GM04504 (cell line): Measurements from ENCODE around the gene GDF7.

Source experiments
- DNase-seq: peaks from one replicate; pipeline ENCODE4 v3.0.0-alpha.2; 2012; ENCODE audit warnings: low read depth

The GDF7 gene

GRCh38 chr2:20645301-20645701, 21.6 kb upstream of the GDF7 start:
- DNase-seq: no peak

DNA sequence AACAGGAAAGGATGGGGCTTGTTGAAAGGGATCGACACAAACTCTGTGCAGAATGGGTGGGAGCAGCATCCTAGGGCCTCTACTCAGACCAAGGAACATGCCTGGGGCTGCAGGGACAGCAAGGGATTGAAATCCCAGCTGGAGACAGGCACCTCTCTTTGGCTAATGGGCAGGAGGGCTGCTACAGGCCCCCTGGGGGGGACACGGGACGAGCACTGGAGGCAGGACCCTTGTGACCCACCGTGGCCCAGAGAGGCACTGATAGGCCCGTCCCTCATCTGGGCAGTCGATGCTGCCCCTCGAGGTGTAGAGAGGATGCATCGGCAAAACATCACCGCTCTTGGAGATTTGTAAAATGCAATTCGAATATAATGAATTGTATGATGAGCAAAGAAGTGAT, 21.2 kb upstream of the GDF7 start:
- DNase-seq: no peak

- DNase-seq: no peak
Measured at GRCh38 chr2:20646446-20646845, 20.5 kb upstream of the GDF7 start.

DNA sequence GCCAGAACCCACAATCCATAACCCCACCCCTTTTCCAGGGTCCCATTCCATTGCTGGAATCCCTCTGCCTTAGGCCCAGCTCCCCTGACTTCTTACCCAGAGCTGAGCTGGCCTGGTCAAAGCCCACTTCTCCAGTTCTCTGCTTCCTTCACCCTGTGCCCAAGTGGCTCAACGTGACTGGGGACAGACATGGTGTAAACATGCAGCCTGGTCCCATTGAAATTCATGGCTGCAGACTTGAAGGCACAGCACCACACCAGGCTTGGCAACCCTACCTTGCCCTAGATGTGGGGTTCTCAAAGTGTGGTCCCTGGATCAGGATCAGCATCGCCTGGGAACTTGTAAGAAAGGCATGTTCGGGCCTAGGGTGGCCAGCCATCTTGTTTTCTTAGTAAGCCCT, 19.7 kb upstream of the GDF7 start:
- DNase-seq: no peak

DNA sequence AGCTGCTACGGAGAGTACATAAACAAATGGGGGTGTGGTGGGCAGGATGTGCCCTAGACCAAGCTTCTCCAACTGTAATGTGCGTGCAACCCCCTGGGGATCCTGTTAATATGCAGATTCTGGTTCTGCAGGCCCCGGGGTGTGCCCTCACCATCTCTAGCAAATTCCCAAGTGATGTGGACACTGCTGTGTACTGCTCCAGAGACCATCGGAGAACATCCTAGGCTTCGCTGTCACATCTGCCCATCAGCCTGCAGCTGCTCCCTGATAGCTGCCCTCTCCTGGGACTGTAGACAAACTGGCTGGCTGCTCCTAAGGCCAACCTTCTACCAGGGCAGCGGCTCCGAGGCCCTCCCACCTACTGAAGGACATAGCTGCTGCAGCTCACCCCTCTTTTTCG, 19.2 kb upstream of the GDF7 start:
- DNase-seq: no peak

- no peak for DNase-seq
Measured at GRCh38 chr2:20648206-20648605, 18.7 kb upstream of the GDF7 start.

DNA sequence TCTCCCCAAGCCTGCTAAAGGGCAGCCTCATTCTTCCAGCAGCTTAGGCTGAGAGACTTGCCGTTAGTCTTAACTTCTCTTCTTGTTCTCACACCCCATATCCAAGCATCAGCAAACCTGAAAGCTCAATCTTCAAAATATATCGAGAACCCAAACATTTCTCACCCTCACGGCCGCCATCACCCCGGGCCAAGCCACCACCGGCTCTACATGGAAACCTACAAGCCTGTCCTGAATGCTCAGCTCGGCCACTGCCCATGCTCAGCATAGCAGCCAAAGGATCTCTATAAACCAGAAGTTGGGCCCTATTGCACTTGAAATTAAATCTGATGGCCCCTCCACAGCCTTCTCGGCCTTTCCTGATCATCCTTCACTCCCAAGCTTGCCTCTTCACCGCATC, 18.1 kb upstream of the GDF7 start:
- DNase-seq: no peak

GRCh38 chr2:20649576-20649975, 17.4 kb upstream of the GDF7 start:
- no peak for DNase-seq

DNA sequence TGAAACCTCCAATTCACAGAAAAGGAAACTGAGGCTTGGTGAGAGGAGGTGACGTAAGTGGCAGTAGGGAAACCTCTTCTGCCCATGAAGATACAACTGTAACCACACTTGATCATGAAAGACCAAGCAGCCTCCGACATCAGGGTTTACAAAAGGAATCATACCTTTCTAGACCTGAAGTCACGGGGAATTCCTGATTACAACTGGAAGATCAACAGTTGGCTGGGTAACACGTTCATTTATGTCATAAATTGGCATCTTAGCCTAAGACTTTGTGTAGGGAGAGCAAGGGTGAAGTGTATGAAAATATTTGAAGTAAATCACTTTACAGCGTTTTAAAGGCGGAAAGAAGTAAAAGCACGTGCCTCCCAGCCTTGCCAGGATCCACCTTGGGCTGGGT, 17.0 kb upstream of the GDF7 start:
- DNase-seq: no peak

GRCh38 chr2:20650393-20650876, 16.5 kb upstream of the GDF7 start:
- no peak for DNase-seq

DNA sequence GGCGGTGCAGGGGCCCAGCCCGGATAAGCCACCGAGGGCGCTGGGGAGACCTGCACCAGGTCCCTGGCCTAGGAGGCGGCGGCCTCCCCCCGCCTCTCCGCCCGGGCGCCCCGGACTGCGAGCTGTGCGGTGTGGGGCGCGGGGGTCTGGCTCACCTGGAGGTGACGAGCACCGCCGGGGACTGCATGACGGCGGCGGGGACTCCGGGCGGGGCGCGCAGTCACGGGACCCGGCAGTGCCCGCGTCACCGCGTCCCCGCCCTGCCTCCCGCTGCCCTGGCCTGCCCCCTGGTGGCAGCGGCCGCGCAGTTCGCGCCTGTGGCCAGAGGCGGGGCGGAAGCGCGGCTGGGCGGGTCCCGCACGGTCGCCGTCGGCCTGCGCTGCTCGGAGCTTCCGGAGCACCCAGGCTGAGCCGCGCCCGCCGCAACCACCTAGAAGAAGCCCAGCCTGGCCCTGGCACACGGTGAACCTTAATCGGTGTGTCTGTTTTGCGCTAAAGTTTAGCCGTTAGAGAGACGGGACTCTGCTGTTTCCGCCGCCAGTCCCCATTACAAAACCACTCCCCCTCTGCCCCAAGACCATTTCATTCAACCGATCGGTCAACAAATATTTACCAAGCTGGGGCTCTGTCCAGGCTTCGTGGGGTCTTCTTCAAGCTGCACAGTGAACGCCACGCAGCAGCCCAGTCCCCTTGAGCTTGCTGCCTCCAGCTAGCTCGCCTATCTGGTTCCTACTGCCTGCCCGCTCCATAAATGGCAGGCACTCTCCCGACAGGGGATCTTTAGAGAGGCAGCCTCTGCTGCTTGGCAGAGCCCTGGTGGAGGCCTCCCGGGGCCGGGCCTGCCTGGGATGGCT, 15.8 kb upstream of the GDF7 start, which contains the start of gene HS1BP3:
TSS of gene HS1BP3 (minus strand) at position 222 of the 854 bp plus-strand sequence. CDS start at position 187, 35 bp downstream.
- peak; percentile 64 for DNase-seq

GRCh38 chr2:20651731-20652099, 15.2 kb upstream of the GDF7 start:
- no peak for DNase-seq

DNA sequence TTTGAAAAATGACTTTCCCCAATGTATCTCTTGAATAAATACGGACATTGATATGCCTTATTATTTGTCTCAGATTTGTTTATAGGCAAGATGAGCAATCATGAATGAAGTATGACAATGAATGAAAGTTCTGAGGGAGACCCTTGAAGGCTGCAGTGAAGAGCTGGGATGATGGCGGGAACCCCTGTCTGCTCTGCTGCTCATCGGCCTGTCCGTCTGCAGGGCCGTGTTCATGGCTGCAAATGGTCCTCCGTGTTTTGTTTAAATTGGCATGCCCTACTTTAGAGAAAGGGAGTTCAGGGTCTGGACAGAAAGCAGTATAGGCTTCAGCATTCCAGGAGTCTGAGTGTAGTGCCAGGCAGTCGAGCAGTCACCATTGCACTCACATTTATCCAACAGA, 14.8 kb upstream of the GDF7 start:
- no peak for DNase-seq

DNA sequence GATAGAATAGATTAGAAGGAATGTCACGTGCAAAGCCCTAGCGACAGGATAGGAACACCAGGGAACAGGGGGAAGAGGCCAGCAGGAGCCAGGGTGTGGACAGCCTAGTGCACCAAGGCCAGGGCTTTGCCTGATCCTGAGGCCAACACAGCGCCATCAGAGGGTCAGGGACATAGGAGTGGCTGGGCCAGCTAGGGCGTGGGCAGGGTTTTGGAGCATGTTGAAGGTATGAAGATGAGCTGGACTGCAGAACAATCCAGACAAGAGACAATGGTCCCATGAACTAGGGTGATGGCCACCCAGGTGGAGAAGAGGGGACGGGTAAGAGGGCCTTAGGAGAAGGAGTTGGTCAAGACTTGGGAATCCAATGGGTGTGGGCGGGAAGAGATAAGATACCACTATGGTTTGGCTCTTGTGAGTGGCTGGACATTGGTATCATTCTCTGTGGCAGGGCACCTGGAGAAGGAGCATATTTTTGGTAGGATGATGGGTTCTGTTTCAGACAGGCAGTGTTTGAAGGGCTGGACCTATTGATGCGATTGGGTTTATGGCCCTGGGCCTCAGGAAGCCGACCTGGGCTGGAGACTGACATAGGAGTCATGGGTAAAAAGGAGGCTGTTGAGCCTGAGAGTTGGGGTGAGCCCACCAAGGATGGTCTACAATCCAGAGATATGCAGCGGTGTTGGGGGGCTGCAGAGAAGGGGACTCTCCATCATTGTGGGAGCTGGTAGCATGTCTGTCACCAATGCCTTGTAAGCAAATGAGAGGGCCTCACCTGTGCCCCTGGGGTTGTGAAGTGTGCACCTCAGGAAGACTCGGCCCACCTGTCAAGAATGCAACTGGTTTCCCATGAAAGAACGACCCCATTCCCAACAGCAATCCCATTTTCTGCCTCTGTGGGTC, 14.0 kb upstream of the GDF7 start:
- no peak for DNase-seq

DNA sequence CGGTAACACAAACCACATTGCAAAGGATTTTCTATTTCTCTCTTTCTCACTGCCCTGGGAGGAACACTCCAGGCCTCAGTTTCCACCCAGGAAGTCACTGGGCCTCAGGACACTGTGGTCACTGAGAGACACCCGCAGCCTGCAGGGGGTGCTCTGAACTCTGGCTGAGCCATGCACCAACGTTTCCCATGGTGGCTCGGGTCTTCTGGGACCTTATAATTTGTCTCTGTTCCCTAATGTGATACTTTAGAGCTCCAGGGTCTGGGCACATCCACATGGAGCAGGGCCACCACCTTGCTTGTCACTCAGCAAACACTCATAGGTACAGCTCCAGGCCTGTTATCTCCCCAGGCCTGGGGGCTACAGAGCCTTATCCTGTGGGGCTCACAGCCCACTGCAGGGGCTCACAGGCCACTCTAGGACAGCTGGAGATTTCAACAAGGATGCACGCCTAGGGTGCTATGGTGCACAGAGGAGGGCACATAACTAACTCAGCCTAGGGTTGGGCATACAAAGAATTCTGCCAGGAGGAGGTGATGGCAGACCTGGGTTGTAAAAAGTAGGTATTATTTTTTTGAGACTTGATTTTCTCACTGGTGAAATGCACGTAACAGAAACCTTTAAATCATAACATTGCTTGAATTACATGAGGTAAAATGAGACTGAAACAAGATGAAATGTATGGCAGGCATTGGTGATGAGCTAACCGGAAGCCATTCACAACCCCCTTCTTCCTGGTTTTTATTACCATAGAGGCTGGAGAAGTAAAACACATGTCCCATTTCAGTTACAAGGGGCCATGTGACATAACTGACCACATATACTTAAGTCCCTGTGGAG, 13.0 kb upstream of the GDF7 start:
- no peak for DNase-seq

- no peak for DNase-seq
Measured at GRCh38 chr2:20654535-20654813, 12.5 kb upstream of the GDF7 start.

DNA sequence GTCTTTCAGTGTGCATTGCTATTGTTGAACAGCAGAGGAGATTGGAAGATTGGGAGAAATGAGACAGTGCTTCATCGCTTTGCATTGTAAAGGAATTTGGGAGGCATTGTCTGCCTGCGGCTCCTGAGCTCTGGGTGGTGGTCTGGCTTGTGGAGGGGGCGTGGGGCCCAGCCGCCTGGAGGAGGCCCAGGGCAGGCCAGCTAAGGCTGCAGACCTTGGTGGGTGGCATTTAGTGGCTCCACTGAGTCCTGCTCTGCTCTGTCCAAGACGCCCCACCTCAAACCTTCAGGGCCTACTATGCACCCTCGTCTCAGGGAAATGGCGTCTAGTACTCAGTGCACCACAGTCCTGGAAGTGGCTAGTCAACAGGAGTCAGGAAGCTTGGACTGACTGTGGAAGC, 10.4 kb upstream of the GDF7 start:
- DNase-seq: no peak

DNA sequence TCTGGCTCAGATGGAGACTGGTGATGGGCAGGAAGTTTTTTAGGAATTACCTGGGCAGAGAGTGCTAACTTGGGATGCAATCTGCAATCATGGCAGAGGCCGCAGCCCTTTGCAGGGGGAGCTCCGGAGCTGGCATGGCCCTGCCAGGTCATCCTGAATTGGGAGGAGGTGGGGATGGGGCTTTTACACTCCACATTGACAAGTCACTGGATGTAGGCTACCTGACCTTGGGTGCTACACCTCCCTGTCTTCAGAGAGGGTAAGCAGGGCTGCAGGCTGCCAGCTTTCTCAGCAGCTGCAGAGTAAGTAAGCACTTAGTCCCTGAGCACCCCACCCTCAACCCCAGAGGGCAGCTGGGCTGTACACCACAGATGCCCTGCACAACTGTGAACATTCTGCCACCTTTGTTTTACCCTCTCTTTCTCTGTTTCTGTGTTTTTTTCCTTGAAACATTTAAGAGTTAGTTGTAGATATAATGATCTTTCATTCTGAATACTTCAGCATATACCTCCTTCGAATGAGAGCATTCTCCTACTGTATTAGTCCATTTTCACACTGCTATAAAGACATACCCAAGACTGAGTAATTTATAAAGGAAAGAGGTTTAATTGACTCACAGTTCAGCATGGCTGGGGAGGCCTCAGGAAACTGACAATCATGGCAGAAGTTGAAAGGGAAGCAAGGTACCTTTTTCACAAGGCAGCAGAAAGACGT, 9.3 kb upstream of the GDF7 start:
- no peak for DNase-seq

GRCh38 chr2:20660506-20661420, 6.2 kb upstream of the GDF7 start:
- DNase-seq: no peak
